ENCODE measurements around the gene ACTR5. TPM values are rescaled to one million over a fixed set of nuclear protein-coding genes. Genes with fewer than 3 reads are reported as not detected.
A peak's percentile ranks its signal among the peaks of the same experiment; 100 is the strongest.
"Not testable (repeated sequence)": the region's sequence is repeated elsewhere in the genome, so short reads cannot be mapped to it uniquely, and the experiment has no call there.

Gene ACTR5
- total RNA-seq, 4 donors from 2014 or later, result 7.2 to 21.3 (median 11.4) TPM

DNA sequence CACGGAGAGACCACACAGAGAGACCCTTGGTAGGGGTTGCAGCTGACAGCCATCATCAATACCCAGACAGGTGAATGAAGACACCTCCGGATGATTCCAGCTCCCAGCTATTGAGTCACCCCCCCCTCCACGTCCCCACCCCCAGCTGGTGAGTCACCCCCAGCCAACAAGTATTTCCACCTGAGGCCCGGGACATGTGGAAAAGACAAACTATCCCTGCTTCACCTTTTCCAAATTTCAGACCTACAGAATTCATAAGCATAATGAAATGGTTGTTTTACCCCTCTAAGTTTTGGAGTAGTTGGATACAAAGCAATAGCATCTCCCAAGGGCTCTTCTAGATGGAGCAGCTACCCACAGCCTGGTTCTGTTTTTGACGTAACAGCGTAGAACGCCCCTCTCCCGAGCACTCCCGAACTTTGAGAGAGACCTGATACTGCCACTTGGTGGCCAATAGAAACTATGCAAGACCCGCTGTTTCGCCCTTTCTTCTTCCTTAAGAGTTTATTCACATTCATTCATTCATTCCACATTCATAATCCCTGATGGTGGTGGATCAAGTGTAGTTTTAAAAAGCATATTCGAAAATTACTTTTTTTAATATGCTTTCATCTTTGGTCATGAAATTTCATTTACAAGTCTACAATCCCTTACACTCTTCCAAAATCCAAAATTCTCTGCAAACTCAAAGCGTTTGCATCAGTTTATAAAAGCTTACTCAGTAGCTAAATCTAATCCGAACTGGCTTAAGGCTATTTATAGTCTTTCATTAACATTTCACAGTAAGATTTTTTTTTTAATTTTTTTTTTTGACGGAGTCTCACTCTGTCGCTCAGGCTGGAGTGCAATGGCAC is 42.2 kb downstream of the ACTR5 start:
- Histone ChIP-seq H3K27me3 (no peaks in the 10 kb centered on the region), H3K27ac (no peak overlapping the region), H3K4me3 (no peak overlapping the region), H3K36me3 (no peaks in the 10 kb centered on the region), H3K4me1 (no peaks in the 10 kb centered on the region), H3K9me3 (no peaks in the 10 kb centered on the region)
- DNase-seq, result no peak
- TF ChIP-seq, protein P1, sequence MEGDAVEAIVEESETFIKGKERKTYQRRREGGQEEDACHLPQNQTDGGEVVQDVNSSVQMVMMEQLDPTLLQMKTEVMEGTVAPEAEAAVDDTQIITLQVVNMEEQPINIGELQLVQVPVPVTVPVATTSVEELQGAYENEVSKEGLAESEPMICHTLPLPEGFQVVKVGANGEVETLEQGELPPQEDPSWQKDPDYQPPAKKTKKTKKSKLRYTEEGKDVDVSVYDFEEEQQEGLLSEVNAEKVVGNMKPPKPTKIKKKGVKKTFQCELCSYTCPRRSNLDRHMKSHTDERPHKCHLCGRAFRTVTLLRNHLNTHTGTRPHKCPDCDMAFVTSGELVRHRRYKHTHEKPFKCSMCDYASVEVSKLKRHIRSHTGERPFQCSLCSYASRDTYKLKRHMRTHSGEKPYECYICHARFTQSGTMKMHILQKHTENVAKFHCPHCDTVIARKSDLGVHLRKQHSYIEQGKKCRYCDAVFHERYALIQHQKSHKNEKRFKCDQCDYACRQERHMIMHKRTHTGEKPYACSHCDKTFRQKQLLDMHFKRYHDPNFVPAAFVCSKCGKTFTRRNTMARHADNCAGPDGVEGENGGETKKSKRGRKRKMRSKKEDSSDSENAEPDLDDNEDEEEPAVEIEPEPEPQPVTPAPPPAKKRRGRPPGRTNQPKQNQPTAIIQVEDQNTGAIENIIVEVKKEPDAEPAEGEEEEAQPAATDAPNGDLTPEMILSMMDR (IDR thresholded peaks at IDR 0.05), result peak; percentile 35 to 73 (median 51)
- TF ChIP-seq POLR2AphosphoS5 (IDR thresholded peaks at IDR 0.05) (no peak), POLR2A (IDR thresholded peaks at IDR 0.05) (no peak)
- in situ Hi-C loops (cut with MboI; ENCODE audit: low pct_ligation_motif_present in 1 of 4, low pct_unique_long_range_greater_than_20kb in 1 of 4, low sequenced_read_pairs in 3 of 4), result no loop called here
- 17 to 51% methylated on average over 12 to 16 of the region's 16 CpGs for WGBS, 2 donors (ENCODE audit: low coverage in 1 of 2)
- intact Hi-C loops (cut with DNase I; ENCODE audit: low total_unique reads), result no loop called here

DNA sequence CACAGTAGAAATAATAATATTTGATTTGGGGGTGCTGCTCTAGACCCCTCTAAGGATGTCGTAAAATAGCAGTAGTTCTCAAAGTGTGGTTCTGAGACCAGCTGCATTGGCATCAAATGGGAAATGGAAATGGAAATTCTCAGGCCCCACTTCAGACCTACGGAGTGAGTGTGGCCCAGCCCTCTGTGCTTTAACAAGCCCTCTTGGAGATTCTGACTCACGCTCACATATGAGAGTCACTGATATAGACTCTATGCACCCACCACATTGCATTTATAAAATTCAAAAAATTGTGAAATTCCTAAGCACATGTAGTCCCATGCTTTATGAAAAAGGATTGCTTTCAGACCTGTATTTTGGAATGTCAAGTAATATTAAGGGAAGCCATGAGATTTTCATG is 43.0 kb downstream of the ACTR5 start:
- intact Hi-C loops (cut with DNase I; ENCODE audit: low total_unique reads) (no loop called here), in situ Hi-C loops (cut with MboI; ENCODE audit: low pct_ligation_motif_present in 1 of 4, low pct_unique_long_range_greater_than_20kb in 1 of 4, low sequenced_read_pairs in 3 of 4) (no loop called here)
- Histone ChIP-seq H3K36me3 (no peaks in the 10 kb centered on the region), H3K27ac (no peak overlapping the region), H3K27me3 (no peaks in the 10 kb centered on the region), H3K9me3 (no peaks in the 10 kb centered on the region), H3K4me3 (no peak overlapping the region), H3K4me1 (no peaks in the 10 kb centered on the region)
- no peak for TF ChIP-seq POLR2AphosphoS5 (IDR thresholded peaks at IDR 0.05)
- TF ChIP-seq, protein P1 (IDR thresholded peaks at IDR 0.05), result no peak
- no peak for TF ChIP-seq EP300 (IDR thresholded peaks at IDR 0.05; ENCODE audit: low read depth)
- TF ChIP-seq POLR2A (IDR thresholded peaks at IDR 0.05), result no peak
- WGBS, 2 donors (ENCODE audit: low coverage in 1 of 2), result 42 to 78% methylated on average over 2 to 3 of the region's 3 CpGs
- no peak for DNase-seq

DNA sequence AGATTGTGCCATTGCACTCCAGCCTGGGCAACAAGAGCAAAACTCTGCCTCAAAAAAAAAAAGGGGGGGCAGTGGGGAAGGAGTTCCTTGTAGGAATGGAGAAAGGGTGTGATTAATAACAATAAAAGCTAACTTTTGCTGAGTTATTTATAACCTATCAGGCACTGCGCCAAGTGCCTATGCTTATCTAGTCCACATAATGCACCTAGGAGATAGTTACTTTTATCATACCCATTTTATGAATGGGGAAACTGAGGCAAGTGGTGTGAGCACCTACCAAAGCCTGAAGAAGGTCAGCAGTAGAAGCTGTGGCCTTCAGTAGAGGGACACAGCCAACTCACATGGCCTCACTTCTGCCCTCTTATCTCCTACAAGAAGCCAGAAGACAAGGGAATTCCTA is 43.7 kb downstream of the ACTR5 start:
- H3K36me3 ChIP-seq, result no peaks in the 10 kb centered on the region
- H3K27ac ChIP-seq, result no peak overlapping the region
- TF ChIP-seq POLR2AphosphoS5 (IDR thresholded peaks at IDR 0.05) (no peak), POLR2A (IDR thresholded peaks at IDR 0.05) (no peak)
- TF ChIP-seq, protein P1 (IDR thresholded peaks at IDR 0.05), result no peak
- H3K27me3 ChIP-seq, result no peaks in the 10 kb centered on the region
- in situ Hi-C loops (cut with MboI; ENCODE audit: low pct_ligation_motif_present in 1 of 4, low pct_unique_long_range_greater_than_20kb in 1 of 4, low sequenced_read_pairs in 3 of 4) (no loop called here), intact Hi-C loops (cut with DNase I; ENCODE audit: low total_unique reads) (no loop called here)
- no peaks in the 10 kb centered on the region for H3K9me3 ChIP-seq
- DNase-seq, result no peak
- H3K4me3 ChIP-seq, result no peak overlapping the region
- H3K4me1 ChIP-seq, result no peaks in the 10 kb centered on the region
- WGBS, 2 donors (ENCODE audit: low coverage in 1 of 2), result 88 to 94% methylated on average over 1 of the region's 1 CpG

DNA sequence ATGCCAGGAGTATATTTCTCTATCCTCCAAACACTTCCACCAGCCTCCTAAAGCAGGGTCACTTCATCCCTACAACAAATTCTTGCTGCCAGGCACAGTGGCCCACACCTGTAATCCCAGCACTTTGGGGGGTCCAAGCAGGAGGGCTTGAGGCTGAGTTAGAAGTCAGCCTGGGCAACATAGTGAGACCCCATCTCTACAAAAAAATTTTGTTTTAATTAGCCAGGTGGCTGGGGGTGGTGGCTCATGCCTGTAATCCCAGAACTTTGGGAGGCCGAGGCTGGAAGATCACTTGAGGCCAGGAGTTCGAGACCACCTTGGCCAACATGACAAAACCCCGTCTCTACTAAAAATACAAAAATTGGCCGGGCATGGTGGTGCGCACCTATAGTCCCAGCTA is 45.8 kb downstream of the ACTR5 start:
- H3K27ac ChIP-seq; intact Hi-C loops (cut with DNase I; ENCODE audit: low total_unique reads); DNase-seq; H3K4me1 ChIP-seq; H3K36me3 ChIP-seq; H3K4me3 ChIP-seq; in situ Hi-C loops (cut with MboI; ENCODE audit: low pct_ligation_motif_present in 1 of 4, low pct_unique_long_range_greater_than_20kb in 1 of 4, low sequenced_read_pairs in 3 of 4); H3K9me3 ChIP-seq; H3K27me3 ChIP-seq: not testable (repeated sequence)
- WGBS, 2 donors (ENCODE audit: low coverage in 1 of 2), result 97 to 100% methylated on average over 2 to 5 of the region's 5 CpGs

DNA sequence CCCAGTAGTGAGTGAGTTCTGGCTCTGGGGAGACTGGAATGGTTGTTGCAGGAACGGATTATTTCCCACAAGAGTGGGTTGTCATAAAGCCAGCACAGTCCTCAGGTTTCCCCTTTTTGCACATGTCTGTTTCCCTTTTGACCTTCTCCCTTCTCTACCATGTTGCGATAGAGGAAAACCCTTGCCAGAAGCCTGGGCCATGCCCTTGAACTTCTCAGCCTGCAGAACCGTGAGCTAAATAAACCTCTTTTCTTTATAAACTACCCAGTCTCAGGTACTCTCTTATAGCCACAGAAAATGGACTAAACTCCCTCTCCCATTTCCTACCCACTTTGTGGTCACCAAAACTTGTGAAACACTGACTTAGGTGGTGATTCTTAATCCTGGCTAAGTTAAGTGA is 50.0 kb downstream of the ACTR5 start:
- Histone ChIP-seq H3K27me3 (no peaks in the 10 kb centered on the region), H3K9me3 (no peaks in the 10 kb centered on the region), H3K36me3 (no peaks in the 10 kb centered on the region), H3K4me3 (no peak overlapping the region), H3K4me1 (no peaks in the 10 kb centered on the region), H3K27ac (no peak overlapping the region)
- TF ChIP-seq POLR2AphosphoS5 (IDR thresholded peaks at IDR 0.05) (no peak), EP300 (IDR thresholded peaks at IDR 0.05; ENCODE audit: low read depth) (no peak), POLR2A (IDR thresholded peaks at IDR 0.05) (no peak)
- TF ChIP-seq, protein P1 (IDR thresholded peaks at IDR 0.05), result no peak
- 79 to 87% methylated on average over 2 to 3 of the region's 3 CpGs for WGBS, 2 donors (ENCODE audit: low coverage in 1 of 2)
- intact Hi-C loops (cut with DNase I; ENCODE audit: low total_unique reads), result no loop called here
- in situ Hi-C loops (cut with MboI; ENCODE audit: low pct_ligation_motif_present in 1 of 4, low pct_unique_long_range_greater_than_20kb in 1 of 4, low sequenced_read_pairs in 3 of 4), result no loop called here
- DNase-seq, result no peak
